HEK293 (cell line): ENCODE data around the gene EVI5L.
A peak's percentile ranks its signal among the peaks of the same experiment; 100 is the strongest.
"Not testable (repeated sequence)": the region's sequence is repeated elsewhere in the genome, so short reads cannot be mapped to it uniquely, and the experiment has no call there.

Experiments
- CTCF ChIA-PET: fragments of 350-600 bp; formaldehyde crosslinking; extraction: SDS; loops from one replicate; lab custom pipeline; 2021; ENCODE audit warnings: antibody characterized with exemption; lab: Yijun Ruan, JAX
- POLR2A ChIA-PET: fragments of 300-600 bp; formaldehyde crosslinking; extraction: SDS; loops from one replicate; lab custom pipeline; 2020; ENCODE audit warnings: antibody characterized with exemption, inconsistent platforms; lab: Yijun Ruan, JAX
- H3K27ac ChIP-seq: fragments of 200-500 bp; sonication (Bioruptor generic); 2 replicates; pipeline ENCODE4 v1.5.1; 2014; ENCODE audit warnings: low read depth, low read length, control low read depth, inconsistent platforms; ENCODE audit errors: extremely low read depth
- H3K36me3 ChIP-seq, 2 experiments: fragments of 200-500 bp in 1 of 2; sonication (Bioruptor generic) in 1 of 2; 1 replicate in 1 of 2; 2 replicates in 1 of 2; pipeline ENCODE4 v1.5.1; 2014 to 2017; ENCODE audit warnings: inconsistent platforms in 2 of 2, low read length in 2 of 2; ENCODE audit not compliant: control insufficient read depth in 2 of 2, insufficient read depth in 1 of 2
- H3K4me1 ChIP-seq: fragments of 200-500 bp; sonication (Bioruptor generic); 2 replicates; pipeline ENCODE4 v1.5.1; 2014; ENCODE audit warnings: mild to moderate bottlenecking, low read length, inconsistent platforms; ENCODE audit not compliant: control insufficient read depth, insufficient read depth
- H3K4me3 ChIP-seq: 2 replicates; pipeline ENCODE4 v1.5.1; 2011; ENCODE audit warnings: low read depth, mild to moderate bottlenecking, control low read depth, low read length, moderate library complexity
- H3K9me3 ChIP-seq: fragments of 200-500 bp; sonication (Bioruptor generic); 2 replicates; pipeline ENCODE4 v1.5.1; 2014; ENCODE audit warnings: low read depth, low read length, inconsistent platforms; ENCODE audit not compliant: control insufficient read depth, insufficient read depth
- BCL6B ChIP-seq: fragments of 450-650 bp; formaldehyde crosslinking; IDR thresholded peaks from 2 replicates; pipeline ENCODE4 v1.5.1; 2017; ENCODE audit warnings: missing biosample characterization, missing genetic modification characterization
- FEZF1 ChIP-seq: fragments of 450-650 bp; formaldehyde crosslinking; IDR thresholded peaks from 2 replicates; pipeline ENCODE4 v1.5.1; 2016; ENCODE audit warnings: missing biosample characterization, missing genetic modification characterization
- GLIS2 ChIP-seq: fragments of 450-650 bp; formaldehyde crosslinking; IDR thresholded peaks from 2 replicates; pipeline ENCODE4 v1.5.1; 2016; ENCODE audit warnings: missing biosample characterization, missing genetic modification characterization
- MEIS1 ChIP-seq: sonication (generic); formaldehyde crosslinking; IDR thresholded peaks from 2 replicates; pipeline ENCODE4 v1.8.1; 2022; ENCODE audit warnings: missing genetic modification reagents, mild to moderate bottlenecking, borderline replicate concordance
- PRDM10 ChIP-seq: fragments of 450-650 bp; formaldehyde crosslinking; IDR thresholded peaks from 2 replicates; pipeline ENCODE4 v1.5.1; 2016; ENCODE audit warnings: missing biosample characterization, missing genetic modification characterization
- ZNF169 ChIP-seq: fragments of 450-650 bp; formaldehyde crosslinking; IDR thresholded peaks from 2 replicates; pipeline ENCODE4 v1.5.1; 2016; ENCODE audit warnings: missing biosample characterization, missing genetic modification characterization
- ZNF248 ChIP-seq: fragments of 450-650 bp; formaldehyde crosslinking; IDR thresholded peaks from 2 replicates; pipeline ENCODE4 v1.5.1; 2017; ENCODE audit warnings: missing biosample characterization, missing genetic modification characterization
- ZNF311 ChIP-seq: fragments of 450-650 bp; formaldehyde crosslinking; IDR thresholded peaks from 2 replicates; pipeline ENCODE4 v1.5.1; 2017; ENCODE audit warnings: missing biosample characterization, missing genetic modification characterization, borderline replicate concordance
- ZNF350 ChIP-seq: fragments of 450-650 bp; formaldehyde crosslinking; IDR thresholded peaks from 2 replicates; pipeline ENCODE4 v1.5.0; 2017; ENCODE audit warnings: missing biosample characterization, mild to moderate bottlenecking, missing genetic modification characterization
- ZNF747 ChIP-seq: fragments of 450-650 bp; formaldehyde crosslinking; IDR thresholded peaks from 2 replicates; pipeline ENCODE4 v1.5.1; 2016; ENCODE audit warnings: missing biosample characterization, missing genetic modification characterization
- ZNF76 ChIP-seq: fragments of 450-650 bp; formaldehyde crosslinking; IDR thresholded peaks from 2 replicates; pipeline ENCODE4; 2016; ENCODE audit warnings: low read depth, missing biosample characterization, missing genetic modification characterization, borderline replicate concordance
- ZNF777 ChIP-seq: fragments of 450-650 bp; formaldehyde crosslinking; IDR thresholded peaks from 2 replicates; pipeline ENCODE4 v1.5.1; 2017; ENCODE audit warnings: missing biosample characterization, missing genetic modification characterization, borderline replicate concordance
- TF ChIP-seq, protein P1 (sequence below): fragments of 450-650 bp; formaldehyde crosslinking; IDR thresholded peaks from 2 replicates; pipeline ENCODE4; 2016; ENCODE audit warnings: missing biosample characterization, missing genetic modification characterization

EVI5L gene

GRCh38 chr19:7888145-7888825, 58.3 kb downstream of the EVI5L start, which contains the start of gene LRRC8E (continued):
- TF ChIP-seq BCL6B (tag by site-specific recombination): no peak
- no peak for TF ChIP-seq MEIS1 (CRISPR knock-in tag)
- peak; percentile 69 for TF ChIP-seq ZNF76 (tag by site-specific recombination)
- TF ChIP-seq ZNF777 (tag by site-specific recombination): no peak

DNA sequence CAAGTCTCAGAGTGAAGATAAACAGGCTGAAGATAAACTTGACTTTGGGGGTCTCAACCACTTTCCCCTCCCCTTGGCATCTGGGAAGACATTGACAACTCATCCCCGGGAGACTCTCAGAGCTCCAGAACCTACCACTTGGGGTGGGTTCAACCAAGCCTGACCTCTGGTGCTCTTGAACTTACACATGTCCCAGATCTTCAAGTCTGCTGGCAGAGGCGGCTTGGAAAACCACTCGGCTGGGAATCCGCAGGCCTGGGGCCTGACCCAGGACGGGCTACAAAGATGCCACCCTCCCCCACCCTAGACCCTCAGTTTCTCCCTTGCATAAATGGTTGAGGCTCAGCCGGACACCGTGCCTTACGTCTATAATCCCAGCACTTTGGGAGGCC, 58.8 kb downstream of the EVI5L start:
- no peaks in the 10 kb centered on the region; a peak in 1 of 3 replicates for H3K36me3 ChIP-seq
- ChIA-PET CTCF (interaction anchor here (0.6 to 1.4 kb wide), 6 partner anchors 10 to 497 kb away, joined by 3 to 6 read pairs (median 4); no protein-coding TSS in a partner anchor), POLR2A (interaction anchor here (1.2 to 4.1 kb wide), 8 partner anchors 9 to 31 kb away, joined by 3 to 30 read pairs (median 11); partner anchors contain the start of genes MAP2K7 and SNAPC2)
- peaks cover 9% of the 10 kb centered on the region; the same call in 1 of the 2 replicates for H3K4me1 ChIP-seq
- H3K4me3 ChIP-seq: peak overlapping the region; percentile 76
- no peaks in the 10 kb centered on the region for H3K9me3 ChIP-seq
- peak overlapping the region; percentile 54; the same call in 1 of the 2 replicates for H3K27ac ChIP-seq
- 0 out of 2 replicates have a peak, but pooled peaks have one; percentile 39 for TF ChIP-seq GLIS2 (tag by site-specific recombination)
- TF ChIP-seq, protein P1, sequence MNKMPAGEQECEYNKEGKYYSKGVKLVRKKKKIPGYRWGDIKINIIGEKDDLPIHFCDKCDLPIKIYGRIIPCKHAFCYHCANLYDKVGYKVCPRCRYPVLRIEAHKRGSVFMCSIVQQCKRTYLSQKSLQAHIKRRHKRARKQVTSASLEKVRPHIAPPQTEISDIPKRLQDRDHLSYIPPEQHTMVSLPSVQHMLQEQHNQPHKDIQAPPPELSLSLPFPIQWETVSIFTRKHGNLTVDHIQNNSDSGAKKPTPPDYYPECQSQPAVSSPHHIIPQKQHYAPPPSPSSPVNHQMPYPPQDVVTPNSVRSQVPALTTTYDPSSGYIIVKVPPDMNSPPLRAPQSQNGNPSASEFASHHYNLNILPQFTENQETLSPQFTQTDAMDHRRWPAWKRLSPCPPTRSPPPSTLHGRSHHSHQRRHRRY (tag by site-specific recombination): no peak
- peak; percentile 74 for TF ChIP-seq PRDM10 (tag by site-specific recombination)

DNA sequence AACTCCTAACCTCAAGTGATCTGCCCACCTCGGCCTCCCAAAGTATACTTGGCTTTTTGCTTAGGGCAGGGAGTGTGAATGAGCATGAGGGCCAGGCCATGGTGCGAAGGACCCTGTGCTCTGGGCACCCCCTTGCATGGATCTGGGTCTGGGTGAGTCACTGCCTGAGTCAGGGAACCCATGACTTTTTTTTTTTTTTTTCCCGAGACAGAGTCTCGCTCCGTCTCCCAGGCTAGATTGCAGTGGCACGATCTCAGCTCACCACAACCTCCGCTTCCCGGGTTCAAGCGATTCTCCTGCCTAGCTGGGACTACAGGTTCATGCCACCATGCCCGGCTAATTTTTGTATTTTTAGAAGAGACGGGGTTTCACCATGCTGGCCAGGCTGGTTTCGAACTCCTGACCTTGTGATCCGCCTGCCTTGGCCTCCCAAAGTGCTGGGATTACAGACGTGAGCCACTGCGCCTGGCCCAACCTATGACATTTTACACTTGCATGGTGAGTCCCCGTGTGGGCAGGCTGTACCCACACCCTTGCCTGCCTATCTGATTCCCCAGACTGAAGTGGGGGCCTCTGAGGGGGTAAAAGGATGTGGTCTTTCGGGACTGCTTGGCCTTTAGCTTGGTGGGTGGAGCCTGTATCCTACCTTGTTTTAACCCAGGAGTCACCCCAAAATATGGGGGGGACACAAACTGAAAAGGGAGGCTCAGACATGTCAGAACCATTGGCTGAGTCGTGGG, 63.5 kb downstream of the EVI5L start:
- not testable (repeated sequence) for H3K36me3 ChIP-seq, H3K27ac ChIP-seq, H3K4me3 ChIP-seq, H3K9me3 ChIP-seq, H3K4me1 ChIP-seq
- ChIA-PET POLR2A (interaction anchor here (1.2 kb wide), 1 partner anchor 8 kb away, joined by 3 read pairs; no protein-coding TSS in a partner anchor), CTCF (interaction anchor here (0.8 kb wide), 2 partner anchors 11 to 27 kb away, joined by 3 read pairs; no protein-coding TSS in a partner anchor)

DNA sequence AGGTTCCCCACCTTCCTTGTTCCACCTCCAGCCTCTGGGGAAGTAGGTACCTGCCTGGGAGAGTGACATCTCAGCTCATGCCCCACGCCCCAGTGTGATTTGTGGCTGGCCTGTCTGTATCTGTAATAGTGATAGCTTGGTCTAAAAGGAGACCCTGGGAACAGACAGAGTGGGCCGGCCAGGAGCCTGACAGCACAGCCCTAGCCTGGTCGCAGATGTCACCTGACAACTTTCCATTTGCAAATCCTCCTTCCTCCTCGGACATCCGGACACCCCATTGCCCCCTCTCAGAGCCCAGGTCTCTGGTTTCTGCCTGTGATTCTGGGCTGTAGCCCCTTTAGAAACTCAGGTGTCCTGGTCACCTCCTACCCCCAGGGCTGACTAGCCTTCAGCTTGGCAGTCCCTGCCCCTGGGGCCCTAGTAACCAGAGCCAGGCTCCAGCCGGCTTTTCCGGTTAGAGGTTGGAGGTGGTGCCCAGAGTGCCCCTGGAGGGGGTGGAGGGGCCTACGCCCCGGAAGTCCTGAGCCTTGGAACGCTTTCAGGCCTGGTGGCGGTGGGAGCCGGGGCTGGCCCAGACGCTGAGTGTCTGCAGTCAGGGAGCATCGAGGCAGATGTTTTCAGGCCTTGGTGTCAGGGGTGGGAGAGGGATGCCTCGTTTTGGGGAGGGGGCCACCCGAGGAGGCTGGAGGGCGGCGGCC, 64.7 kb downstream of the EVI5L start:
- Histone ChIP-seq H3K36me3 (peaks cover 3 to 20% of the 10 kb centered on the region in 2 experiments; a peak in 2 of 3 replicates), H3K9me3 (no peaks in the 10 kb centered on the region), H3K4me3 (no peak overlapping the region), H3K27ac (no peak overlapping the region), H3K4me1 (peaks cover 5% of the 10 kb centered on the region; the same call in 1 of the 2 replicates)
- ChIA-PET POLR2A (no interaction called here), CTCF (interaction anchor here (0.5 to 0.8 kb wide), 2 partner anchors 26 to 1437 kb away, joined by 3 to 4 read pairs; no protein-coding TSS in a partner anchor)
- no peak for TF ChIP-seq ZNF248 (tag by site-specific recombination)
- TF ChIP-seq ZNF350 (tag by site-specific recombination): no peak
- TF ChIP-seq ZNF311 (tag by site-specific recombination): no peak
- TF ChIP-seq FEZF1 (tag by site-specific recombination): no peak
- TF ChIP-seq ZNF747 (tag by site-specific recombination): no peak
- TF ChIP-seq ZNF169: no peak
